HG02840 (cell line): ENCODE measurements around the gene RREB1.
A peak's percentile ranks its signal among the peaks of the same experiment; 100 is the strongest.

Source experiments
- ATAC-seq: cut with Tn5 transposase; IDR thresholded peaks from one replicate; pipeline ENCODE4 v1.9.1; 2021; ENCODE audit warnings: mild to moderate bottlenecking, moderate library complexity, moderate number of reproducible peaks; ENCODE audit not compliant: unreplicated experiment, low FRiP score

RREB1 gene

GRCh38 chr6:7189101-7189758 is 81.5 kb downstream of the RREB1 start:
- no peak for ATAC-seq

GRCh38 chr6:7190791-7191190 is 83.0 kb downstream of the RREB1 start:
- ATAC-seq: no peak

GRCh38 chr6:7193122-7193521 is 85.4 kb downstream of the RREB1 start:
- ATAC-seq: no peak

DNA sequence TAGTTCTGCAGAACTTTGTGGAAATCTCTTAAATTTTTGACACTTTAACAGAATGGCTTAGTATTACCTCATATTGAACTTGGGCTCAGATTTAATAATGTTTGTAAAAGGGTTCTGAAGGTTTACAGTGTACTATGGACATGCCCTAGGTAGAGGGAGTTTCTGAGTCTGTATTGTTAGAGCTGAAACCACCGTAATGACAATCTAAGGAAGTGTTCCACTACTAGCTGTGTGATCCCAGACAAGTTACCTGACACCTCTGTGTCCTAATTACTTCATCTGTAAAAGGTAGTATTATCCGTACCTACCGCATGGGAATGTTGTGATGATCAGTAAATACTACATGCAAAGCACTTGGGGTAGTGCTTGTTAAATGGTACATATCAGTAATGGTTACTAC is 86.9 kb downstream of the RREB1 start:
- ATAC-seq: no peak

GRCh38 chr6:7195339-7196018 is 87.7 kb downstream of the RREB1 start:
- no peak for ATAC-seq

DNA sequence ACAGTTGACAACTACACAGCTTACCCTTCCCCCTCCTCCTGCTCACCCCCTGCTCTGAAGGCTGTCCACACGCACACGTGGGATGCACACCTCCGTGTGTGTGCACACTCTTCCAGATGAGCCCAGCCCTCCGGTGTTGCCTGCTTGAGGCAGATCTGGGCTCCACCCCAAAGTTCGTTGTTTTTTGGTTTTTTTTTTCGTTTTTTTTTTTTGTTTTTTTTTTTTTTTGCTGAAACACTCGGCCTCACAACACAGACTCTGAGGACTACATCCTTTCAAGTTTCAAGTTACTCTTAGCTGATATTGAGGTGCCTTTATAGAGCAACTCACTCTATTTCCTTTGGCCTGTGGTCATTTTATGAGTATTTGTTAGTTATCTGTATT is 88.2 kb downstream of the RREB1 start:
- no peak for ATAC-seq

GRCh38 chr6:7196685-7197283 is 89.0 kb downstream of the RREB1 start:
- no peak for ATAC-seq

DNA sequence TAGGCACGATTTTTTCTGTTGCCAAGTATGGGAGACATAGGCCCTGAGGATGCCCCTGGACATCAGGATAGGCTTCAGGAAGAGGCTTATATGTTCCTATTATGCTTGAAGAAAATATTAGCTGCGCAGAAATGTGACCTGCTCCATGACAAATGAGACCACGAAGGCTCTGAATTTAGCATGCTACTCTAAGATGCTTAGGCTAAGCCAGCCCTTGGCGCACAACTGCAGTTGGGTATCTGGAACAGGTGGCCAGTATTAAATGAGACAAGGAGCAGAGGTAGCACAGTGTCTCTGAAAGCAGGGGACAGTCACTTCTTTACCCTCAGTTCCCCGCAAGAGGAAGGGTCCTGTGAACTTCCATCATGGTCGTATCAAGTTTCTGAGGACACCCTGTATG is 90.0 kb downstream of the RREB1 start:
- no peak for ATAC-seq

GRCh38 chr6:7198833-7199800 is 91.4 kb downstream of the RREB1 start:
- ATAC-seq: no peak

DNA sequence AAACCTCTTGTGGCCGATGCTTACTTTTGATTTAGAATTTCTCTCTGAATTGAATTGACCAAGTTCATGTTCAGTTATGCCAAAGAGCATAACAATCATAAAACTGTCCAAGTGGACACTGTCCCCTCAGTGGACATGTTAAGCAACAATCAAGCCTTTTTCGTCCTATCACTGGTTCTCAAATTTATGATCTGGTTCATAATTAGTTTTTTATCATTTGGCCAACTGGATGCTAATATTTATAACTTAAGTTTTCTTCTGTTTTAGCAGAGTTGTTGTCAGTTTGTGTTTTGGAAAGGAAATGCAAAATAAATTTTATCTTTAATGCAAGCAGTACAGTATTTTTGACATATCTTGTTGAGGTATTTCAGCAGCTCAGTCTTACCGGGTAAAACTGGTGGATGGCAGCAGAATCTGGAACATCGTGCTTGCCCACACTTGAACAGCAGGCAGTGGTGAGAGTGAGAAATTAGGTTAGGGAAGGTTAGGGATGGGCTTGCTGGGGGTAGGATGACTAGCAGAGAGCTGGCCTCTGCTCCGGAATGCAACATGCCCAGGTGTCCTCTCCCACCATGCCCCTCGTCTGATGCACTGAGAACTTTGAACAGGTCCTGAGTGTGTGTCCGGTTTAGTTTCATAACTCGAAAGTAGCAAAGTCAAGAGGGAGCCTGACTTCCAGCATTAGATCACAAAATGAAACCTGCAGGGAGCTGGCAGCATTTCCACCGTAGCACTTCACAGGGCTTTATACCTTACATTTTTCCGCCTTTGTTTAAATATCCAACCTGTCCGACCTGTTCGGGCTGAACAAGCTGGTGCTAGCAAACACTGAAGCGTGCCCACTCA is 93.1 kb downstream of the RREB1 start:
- ATAC-seq: no peak

DNA sequence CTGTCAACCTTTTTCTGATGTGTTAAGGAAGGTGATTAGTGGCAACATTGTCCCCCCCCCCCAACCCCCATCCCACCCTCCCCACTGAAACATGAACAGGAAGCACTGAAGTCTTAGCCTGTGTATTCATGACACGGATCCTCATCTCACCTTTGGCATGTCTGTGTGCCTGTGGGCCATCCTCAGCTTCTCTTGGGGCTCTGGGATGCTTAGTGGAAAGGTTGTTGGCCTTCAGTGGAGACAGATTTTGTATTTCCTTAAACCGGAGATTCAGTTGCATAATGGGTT is 93.6 kb downstream of the RREB1 start:
- ATAC-seq: no peak

GRCh38 chr6:7201732-7202541 is 94.2 kb downstream of the RREB1 start:
- ATAC-seq: peak; percentile 89

DNA sequence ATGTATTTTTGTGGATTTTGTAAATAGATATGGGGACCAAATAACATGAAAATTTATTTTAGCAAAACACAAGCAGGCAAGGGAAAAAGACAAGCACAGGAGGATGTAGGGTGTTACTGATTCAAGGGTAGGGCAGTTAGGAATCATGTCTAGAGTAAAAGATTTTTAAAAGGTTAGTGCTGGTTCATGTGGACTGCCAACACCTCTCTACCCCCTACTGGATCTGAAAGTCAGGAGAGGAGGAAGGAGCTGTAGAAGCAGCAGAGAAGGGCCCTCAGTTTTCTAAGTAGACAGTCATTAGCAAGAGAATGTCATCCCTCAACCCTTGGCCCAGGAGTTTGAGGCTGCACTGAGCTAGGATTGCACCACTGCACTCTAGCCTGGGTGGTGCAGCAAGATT is 95.2 kb downstream of the RREB1 start:
- ATAC-seq: no peak

- no peak for ATAC-seq
Measured at GRCh38 chr6:7203939-7204338, 96.2 kb downstream of the RREB1 start.

- ATAC-seq: no peak
Measured at GRCh38 chr6:7204726-7205125, 97.0 kb downstream of the RREB1 start.

- ATAC-seq: no peak
Measured at GRCh38 chr6:7207720-7208119, 100.0 kb downstream of the RREB1 start.

- ATAC-seq: no peak
Measured at GRCh38 chr6:7213416-7213815, 105.7 kb downstream of the RREB1 start.

DNA sequence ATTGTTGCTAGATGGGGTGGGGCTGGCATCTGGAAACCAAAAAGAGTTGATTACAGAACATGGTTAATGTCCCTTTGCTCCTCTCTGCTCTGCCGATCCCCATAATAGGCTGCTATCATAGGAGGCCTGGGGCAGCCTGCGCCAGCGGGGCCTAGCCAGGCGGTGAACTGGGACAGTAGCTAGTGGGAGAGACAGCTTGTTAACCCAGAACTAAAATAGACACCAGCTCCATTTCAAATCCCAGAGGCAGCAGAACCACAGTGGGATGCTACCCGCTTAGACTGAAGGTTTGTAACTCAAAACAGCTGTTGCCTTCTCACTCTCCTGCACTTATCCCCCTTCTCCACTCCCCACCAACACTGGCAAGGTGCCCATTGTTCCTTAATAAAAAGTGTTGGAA is 106.7 kb downstream of the RREB1 start:
- no peak for ATAC-seq

- ATAC-seq: no peak
Measured at GRCh38 chr6:7215131-7215530, 107.4 kb downstream of the RREB1 start.
